ENCODE results near the gene ATOX1. TPM values are rescaled to one million over a fixed set of nuclear protein-coding genes. Genes with fewer than 3 reads are reported as not detected.
A peak's percentile ranks its signal among the peaks of the same experiment; 100 is the strongest.

Gene ATOX1
- total and polyA plus RNA-seq, 2 of the 13 experiments (the other 11 are each of a cell fraction or from before 2014, with no cell fraction given) = 62.4 to 124 TPM

- TF ChIP-seq MXD4 (CRISPR knock-in tag; IDR thresholded peaks at IDR 0.05) = 0 out of 2 replicates have a peak, but pooled peaks have one; percentile 25
Measured at GRCh38 chr5:151758430-151759241, at the start of gene ATOX1 (continued).

GRCh38 chr5:151805414-151806223 lies 47.2 kb upstream of the ATOX1 start:
- no peak for FAIRE-seq
- no peak for DNase-seq (ENCODE audit: low spot score)
- peaks cover 7% of the 10 kb centered on the region; the same call in 1 of the 2 replicates for H4K20me1 ChIP-seq (ENCODE audit: insufficient read depth, low read length)
- H3K27ac ChIP-seq (ENCODE audit: extremely low read length, insufficient read depth, low read length) = no peak overlapping the region
- ATAC-seq = no peak
- 98% methylated on average over 3 of the region's 3 CpGs for whole genome bisulfite sequencing (ENCODE audit: low lambda C conversion rate)
- H3K36me3 ChIP-seq (replicated peaks in 1 of 2; ENCODE audit: control insufficient read depth in 1 of 2, insufficient read depth in 2 of 2, low read length in 2 of 2) = peaks cover 7 to 82% of the 10 kb centered on the region in 2 experiments
- H3K9ac ChIP-seq (ENCODE audit: insufficient read depth, low read depth, low read length) = no peak overlapping the region
- H3K9me3 ChIP-seq (ENCODE audit: low read length) = no peaks in the 10 kb centered on the region
- in situ Hi-C loops (cut with HindIII; ENCODE audit: extremely low pct_ligation_motif_present, low pct_unique_long_range_greater_than_20kb) = no loop called here
- H3K4me2 ChIP-seq (ENCODE audit: low read depth, low read length) = no peak overlapping the region
- no peak overlapping the region for H3K4me3 ChIP-seq (replicated peaks in 1 of 3; ENCODE audit: insufficient read depth in 1 of 3, low read depth in 2 of 3, low read length in 3 of 3)
- H3K79me2 ChIP-seq (ENCODE audit: insufficient read depth, low read length) = peaks cover 10% of the 10 kb centered on the region
- no peak for TF ChIP-seq MAF1 (CRISPR knock-in tag; IDR thresholded peaks at IDR 0.05; ENCODE audit: borderline replicate concordance)
- TF ChIP-seq ZNF256 (CRISPR knock-in tag; conservative IDR thresholded peaks at IDR 0.05) = no peak
- ChIA-PET CTCF (ENCODE audit: low intra/inter-chr PET ratio, low total read pairs) (no interaction called here), POLR2A (no interaction called here)
- no peaks in the 10 kb centered on the region; a peak in 1 of 5 replicates for H3K27me3 ChIP-seq (ENCODE audit: control insufficient read depth in 1 of 2, insufficient read depth in 2 of 2, low read length in 2 of 2)
- H3K4me1 ChIP-seq (ENCODE audit: insufficient read depth, low read length) = no peaks in the 10 kb centered on the region
- BruUV-seq (replicated peaks) = no TSS peak
- intact Hi-C loops (cut with micrococcal nuclease; ENCODE audit: unreplicated experiment) = no loop called here
- H2AFZ ChIP-seq (ENCODE audit: low read length) = no peak overlapping the region

- no peak for FAIRE-seq
- WGBS (ENCODE audit: low lambda C conversion rate) = 94% methylated on average over 2 of the region's 2 CpGs
Measured at GRCh38 chr5:151800532-151800931, 42.1 kb upstream of the ATOX1 start.

More at GRCh38 chr5:151800532-151800931, 42.1 kb upstream of the ATOX1 start:
- Histone ChIP-seq H3K27me3 (ENCODE audit: control insufficient read depth in 1 of 2, insufficient read depth in 2 of 2, low read length in 2 of 2) (no peaks in the 10 kb centered on the region), H4K20me1 (ENCODE audit: insufficient read depth, low read length) (peaks cover 9% of the 10 kb centered on the region), H3K9ac (ENCODE audit: insufficient read depth, low read depth, low read length) (no peak overlapping the region), H3K9me3 (ENCODE audit: low read length) (no peaks in the 10 kb centered on the region), H3K27ac (ENCODE audit: extremely low read length, insufficient read depth, low read length) (no peak overlapping the region), H3K4me2 (ENCODE audit: low read depth, low read length) (no peak overlapping the region), H2AFZ (ENCODE audit: low read length) (no peak overlapping the region), H3K79me2 (ENCODE audit: insufficient read depth, low read length) (peaks cover 21% of the 10 kb centered on the region), H3K4me1 (ENCODE audit: insufficient read depth, low read length) (no peaks in the 10 kb centered on the region), H3K4me3 (replicated peaks in 1 of 3; ENCODE audit: insufficient read depth in 1 of 3, low read depth in 2 of 3, low read length in 3 of 3) (no peak overlapping the region), H3K36me3 (replicated peaks in 1 of 2; ENCODE audit: control insufficient read depth in 1 of 2, insufficient read depth in 2 of 2, low read length in 2 of 2) (peaks cover 19 to 89% of the 10 kb centered on the region in 2 experiments)
- ATAC-seq = no peak
- POLR2A ChIA-PET = no interaction called here
- in situ Hi-C loops (cut with HindIII; ENCODE audit: extremely low pct_ligation_motif_present, low pct_unique_long_range_greater_than_20kb) = no loop called here
- TF ChIP-seq CENPT (CRISPR knock-in tag; IDR thresholded peaks at IDR 0.05; ENCODE audit: low read depth) = no peak
- intact Hi-C loops (cut with micrococcal nuclease; ENCODE audit: unreplicated experiment) = no loop called here
- no TSS peak for BruUV-seq (replicated peaks)
- DNase-seq (ENCODE audit: low spot score) = no peak
- CTCF ChIA-PET (ENCODE audit: low intra/inter-chr PET ratio, low total read pairs) = no interaction called here

Measured in HepG2 (cell line).